NCI-H1436 treated with DMSO at 0.1 percent for 48 hours (cell line): ENCODE data around the gene STK16.

Source experiments
- DNase-seq: peaks from one replicate; lab custom pipeline; 2025; lab: John Stamatoyannopoulos, UW

STK16 gene

GRCh38 chr2:219287580-219288265, 42.4 kb downstream of the STK16 start:
- DNase-seq = no peak

GRCh38 chr2:219289195-219289536, 43.9 kb downstream of the STK16 start:
- DNase-seq = no peak

GRCh38 chr2:219289537-219290361, 44.5 kb downstream of the STK16 start:
- DNase-seq = no peak

- DNase-seq = no peak
These were observed 45.3 kb downstream of the STK16 start for GRCh38 chr2:219290381-219291171.

- no peak for DNase-seq
These were observed 46.1 kb downstream of the STK16 start for GRCh38 chr2:219291394-219291793.

GRCh38 chr2:219291910-219292490, 46.7 kb downstream of the STK16 start:
- no peak for DNase-seq

- no peak for DNase-seq
These were observed 47.3 kb downstream of the STK16 start for GRCh38 chr2:219292616-219293015.

GRCh38 chr2:219293736-219294231, 48.5 kb downstream of the STK16 start:
- no peak for DNase-seq

- DNase-seq = no peak
These were observed 49.4 kb downstream of the STK16 start for GRCh38 chr2:219294356-219295351.

GRCh38 chr2:219296142-219296541, 50.9 kb downstream of the STK16 start:
- DNase-seq = no peak

GRCh38 chr2:219296631-219297391, 51.5 kb downstream of the STK16 start:
- DNase-seq = no peak

GRCh38 chr2:219297766-219298456, 52.6 kb downstream of the STK16 start:
- DNase-seq = no peak

GRCh38 chr2:219298759-219299371, 53.6 kb downstream of the STK16 start:
- no peak for DNase-seq

- no peak for DNase-seq
These were observed 54.1 kb downstream of the STK16 start for GRCh38 chr2:219299372-219299760.
